GM19099 (cell line): ENCODE results near the gene NFATC1.

ENCODE experiments used
- POLR2A ChIP-seq: IDR thresholded peaks from 3 replicates; pipeline ENCODE4 v1.6.1; 2011; ENCODE audit warnings: low read depth; ENCODE audit not compliant: insufficient read length; ENCODE audit errors: extremely low read depth

Gene NFATC1

DNA sequence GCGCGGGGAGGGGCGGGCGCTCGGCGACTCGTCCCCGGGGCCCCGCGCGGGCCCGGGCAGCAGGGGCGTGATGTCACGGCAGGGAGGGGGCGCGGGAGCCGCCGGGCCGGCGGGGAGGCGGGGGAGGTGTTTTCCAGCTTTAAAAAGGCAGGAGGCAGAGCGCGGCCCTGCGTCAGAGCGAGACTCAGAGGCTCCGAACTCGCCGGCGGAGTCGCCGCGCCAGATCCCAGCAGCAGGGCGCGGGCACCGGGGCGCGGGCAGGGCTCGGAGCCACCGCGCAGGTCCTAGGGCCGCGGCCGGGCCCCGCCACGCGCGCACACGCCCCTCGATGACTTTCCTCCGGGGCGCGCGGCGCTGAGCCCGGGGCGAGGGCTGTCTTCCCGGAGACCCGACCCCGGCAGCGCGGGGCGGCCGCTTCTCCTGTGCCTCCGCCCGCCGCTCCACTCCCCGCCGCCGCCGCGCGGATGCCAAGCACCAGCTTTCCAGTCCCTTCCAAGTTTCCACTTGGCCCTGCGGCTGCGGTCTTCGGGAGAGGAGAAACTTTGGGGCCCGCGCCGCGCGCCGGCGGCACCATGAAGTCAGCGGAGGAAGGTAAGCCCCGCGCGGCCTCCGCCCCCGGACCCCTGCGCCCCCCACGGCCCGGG, at the start of gene NFATC1:
Gene NFATC1, plus strand, starts transcription at position 170 of the 644 bp plus-strand sequence. Its CDS starts 295 bp downstream, at position 465.
- TF ChIP-seq POLR2A = peak; percentile 61

DNA sequence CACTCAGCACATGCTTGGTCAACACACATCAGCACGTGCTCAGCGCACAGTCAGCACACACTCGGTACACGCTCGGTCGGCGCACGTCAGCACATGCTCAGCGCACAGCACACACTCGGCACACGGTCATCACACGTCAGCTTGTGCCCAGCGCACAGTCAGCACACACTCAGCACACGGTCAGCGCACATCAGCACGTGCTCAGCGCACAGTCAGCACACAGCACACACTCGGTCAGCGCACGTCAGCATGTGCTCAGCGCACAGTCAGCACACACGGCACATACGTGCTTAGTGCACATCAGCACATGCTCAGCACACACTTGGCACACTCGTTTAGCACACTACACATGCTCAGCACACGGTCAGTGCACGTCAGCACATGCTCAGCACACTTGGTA, 49.7 kb upstream of the NFATC1 start:
- no peak for TF ChIP-seq POLR2A

DNA sequence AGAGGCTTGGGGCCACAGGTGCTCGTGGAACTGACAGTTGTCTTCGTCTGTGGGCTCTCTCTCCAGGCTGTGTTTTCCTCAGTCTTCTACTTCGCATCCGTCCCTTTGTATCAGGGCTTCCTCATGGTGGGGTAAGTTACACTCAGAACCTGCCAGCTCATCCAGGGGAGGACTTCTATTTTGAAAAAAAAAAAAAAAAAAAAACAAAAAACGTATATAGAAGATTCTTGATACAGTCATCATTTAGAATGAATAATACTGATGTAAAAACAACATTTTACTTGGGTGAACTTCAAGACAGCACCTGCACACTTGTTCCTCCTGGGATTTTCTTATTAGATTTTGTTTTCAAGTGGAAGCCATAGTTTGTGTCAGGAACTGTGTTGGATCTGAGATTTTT, 47.7 kb upstream of the NFATC1 start:
- TF ChIP-seq POLR2A = no peak

DNA sequence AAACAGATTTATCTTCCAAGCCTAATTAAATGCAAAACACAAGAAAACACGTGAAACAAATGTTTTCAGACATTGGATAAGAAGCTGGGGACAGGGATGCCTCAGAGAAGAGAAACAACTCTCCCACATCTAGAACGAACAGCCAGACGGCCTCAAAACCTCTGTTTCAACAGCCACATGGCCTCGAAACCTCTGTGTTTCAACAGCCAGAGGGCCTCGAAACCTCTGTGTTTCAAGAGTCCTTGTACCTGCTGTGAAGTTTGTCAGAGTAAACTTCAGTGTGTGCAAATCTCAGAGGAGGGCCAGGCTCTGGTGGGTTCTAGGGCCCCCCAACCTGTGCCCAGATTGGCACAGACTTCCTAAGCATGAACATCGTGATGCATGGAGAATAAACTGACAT, 43.3 kb upstream of the NFATC1 start:
- TF ChIP-seq POLR2A = no peak

DNA sequence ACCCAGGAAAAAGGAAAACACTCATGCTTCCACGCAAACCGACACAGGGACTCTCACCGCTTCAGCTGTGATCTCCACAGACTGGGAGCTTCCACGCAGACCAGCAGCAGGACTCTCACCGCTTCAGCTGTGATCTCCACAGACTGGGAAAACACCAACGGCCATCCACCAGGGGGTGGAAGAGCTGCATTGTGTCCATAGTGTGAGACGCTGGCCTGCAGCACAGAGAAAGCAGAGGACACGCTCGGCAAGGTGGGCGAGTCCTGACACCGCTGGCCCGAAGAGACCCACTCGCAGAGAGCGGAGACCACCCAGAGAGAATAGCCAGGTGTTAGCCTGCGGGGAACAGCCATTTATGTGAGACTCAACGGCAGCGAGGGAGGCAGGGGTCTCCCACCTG, 42.5 kb upstream of the NFATC1 start:
- no peak for TF ChIP-seq POLR2A

DNA sequence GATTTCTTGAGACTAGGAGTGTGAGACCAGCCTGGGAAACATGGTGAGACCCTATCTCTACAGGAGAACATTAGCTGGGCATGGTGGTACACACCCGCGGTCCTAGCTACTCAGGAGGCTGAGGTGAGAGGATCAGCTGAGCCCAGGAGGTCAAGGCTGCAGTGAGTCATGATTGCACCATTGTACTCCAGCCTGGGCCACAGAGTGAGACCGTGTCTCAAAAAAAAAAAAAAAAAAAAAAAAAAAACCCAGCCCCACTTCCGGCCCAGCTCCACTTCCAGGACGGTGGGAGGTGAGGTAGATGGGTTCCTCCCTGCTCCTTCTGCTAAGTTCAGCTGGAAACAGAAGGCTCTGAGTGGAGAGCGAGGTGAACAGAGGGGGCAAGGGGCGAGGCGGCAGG, 41.4 kb upstream of the NFATC1 start:
- TF ChIP-seq POLR2A = no peak

DNA sequence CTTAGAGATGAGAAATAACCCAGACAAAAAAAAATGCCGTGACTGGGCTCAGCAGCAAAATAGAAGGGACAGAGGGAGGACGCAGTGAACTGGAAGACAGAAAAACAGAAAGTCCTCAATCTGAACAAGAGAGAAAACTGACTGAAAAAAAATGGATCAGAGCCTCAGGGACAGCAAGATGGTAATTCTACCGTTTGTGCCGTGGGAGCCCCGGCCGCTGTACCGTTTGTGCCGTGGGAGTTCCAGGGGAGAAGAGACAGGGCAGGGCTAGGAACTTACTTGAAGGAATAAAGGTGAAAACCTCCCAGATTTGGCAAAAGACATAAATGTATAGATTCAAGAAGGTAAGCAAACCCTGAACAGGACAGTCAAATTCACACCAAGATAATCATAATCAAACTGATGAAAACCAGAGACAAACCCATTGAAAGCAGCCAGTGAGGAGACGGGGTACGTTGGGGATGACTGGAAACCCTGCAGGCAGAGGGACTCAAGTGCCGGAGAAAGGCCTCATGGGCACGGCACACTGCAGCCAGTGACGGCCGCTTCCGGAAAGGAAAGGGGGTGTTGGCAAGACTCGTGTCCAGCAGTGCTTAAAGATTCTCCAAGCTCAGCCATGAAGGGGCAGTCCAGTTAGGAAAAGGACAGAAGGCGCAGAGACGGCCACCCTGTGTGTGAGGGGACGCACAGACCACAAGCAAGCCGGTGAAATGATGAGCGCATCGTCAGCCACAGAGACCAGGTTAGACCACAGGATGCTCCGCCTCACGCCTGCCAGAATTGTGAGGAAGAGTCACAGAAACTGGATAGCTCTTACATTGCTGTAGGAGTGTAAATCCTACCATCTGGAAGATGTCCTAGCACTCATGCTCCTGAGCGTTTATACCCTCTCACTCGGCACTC, 40.0 kb upstream of the NFATC1 start:
- no peak for TF ChIP-seq POLR2A

DNA sequence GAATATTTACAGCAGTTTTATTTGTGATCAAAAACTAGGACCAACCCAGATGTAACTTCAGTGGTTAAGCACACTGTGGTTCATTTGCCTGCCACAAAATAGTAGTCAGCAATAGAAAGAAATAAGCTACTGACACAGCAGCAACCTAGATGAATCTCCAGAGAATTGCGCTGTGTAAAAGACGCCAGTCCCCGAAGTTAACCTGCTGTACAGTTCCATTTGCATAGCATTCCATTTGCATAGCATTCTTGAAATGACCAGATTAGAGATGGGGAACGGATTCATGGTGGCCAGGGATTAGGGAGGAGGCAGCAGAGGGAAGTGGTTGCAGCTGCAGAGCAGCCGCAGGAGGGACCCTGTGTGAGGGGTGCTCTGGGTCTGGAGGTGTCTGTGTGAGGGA, 39.3 kb upstream of the NFATC1 start:
- TF ChIP-seq POLR2A = no peak

DNA sequence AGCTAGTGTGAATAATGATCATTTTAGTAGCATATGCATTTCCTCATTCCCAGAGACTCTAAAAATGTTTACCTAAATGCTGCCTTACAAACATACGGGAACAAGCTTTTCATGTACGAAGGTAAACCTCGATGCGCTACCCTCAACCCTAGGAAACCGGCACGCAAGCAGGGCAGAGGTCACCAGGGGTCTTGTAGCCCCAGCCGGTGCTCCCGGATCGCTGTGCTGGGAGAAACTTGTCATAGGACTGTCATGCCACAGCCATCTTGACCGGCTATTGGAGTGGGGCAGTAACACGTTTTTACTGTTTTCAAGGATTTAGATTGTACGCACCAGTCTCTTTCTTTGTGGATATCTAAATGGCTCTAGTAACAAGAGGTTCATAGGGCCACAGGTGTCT, 34.8 kb upstream of the NFATC1 start:
- TF ChIP-seq POLR2A = no peak

DNA sequence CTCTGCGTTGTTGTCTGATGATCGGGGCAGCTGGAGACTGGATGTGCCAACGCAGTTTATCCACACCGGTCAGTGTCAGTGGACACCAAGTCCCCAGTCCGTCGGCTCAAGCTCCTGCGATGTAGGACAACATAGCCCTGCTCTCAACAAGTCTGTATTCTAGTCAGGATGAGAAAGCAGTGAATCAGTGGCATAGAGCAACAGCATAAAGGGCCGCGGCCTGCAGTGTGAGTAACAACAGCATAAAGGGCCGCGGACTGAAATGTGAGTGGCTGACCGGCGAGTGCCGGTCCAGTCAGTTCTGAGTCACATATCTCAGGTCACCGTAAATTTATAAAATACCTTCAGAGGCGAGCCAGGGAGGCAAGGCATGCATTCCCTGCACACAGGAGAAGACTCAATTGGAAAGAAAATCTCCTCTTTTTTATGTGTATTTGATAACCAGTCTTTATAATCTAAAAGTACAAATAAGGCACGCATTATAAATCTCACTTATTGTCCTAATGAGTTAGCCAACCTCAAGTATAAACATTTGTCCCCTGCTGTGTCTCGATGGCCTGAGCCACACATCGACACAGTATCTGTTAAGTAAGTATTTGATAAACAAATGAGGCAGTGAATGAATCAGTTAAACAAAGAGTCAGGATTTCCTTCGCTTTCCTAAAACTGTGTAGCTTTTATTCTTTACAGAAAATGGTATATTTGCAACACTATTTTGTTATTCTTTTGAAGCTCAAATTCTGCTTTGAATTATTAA, 33.8 kb upstream of the NFATC1 start:
- no peak for TF ChIP-seq POLR2A

DNA sequence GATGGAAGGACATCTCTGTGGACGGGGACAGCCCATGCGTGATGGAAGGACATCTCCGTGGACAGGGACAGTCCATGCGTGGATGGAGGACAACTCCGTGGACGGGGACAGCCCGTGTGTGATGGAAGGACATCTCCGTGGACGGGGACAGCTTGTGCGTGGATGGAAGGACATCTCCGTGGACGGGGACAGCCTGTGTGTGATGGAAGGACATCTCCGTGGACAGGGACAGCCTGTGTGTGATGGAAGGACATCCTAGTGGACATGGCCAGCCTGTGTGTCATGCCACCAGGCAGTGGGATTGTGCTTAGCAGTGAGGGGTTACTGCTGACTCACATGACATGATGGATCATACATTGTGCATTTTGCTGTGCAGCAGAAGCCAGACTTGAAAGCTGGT, 30.0 kb upstream of the NFATC1 start:
- no peak for TF ChIP-seq POLR2A

DNA sequence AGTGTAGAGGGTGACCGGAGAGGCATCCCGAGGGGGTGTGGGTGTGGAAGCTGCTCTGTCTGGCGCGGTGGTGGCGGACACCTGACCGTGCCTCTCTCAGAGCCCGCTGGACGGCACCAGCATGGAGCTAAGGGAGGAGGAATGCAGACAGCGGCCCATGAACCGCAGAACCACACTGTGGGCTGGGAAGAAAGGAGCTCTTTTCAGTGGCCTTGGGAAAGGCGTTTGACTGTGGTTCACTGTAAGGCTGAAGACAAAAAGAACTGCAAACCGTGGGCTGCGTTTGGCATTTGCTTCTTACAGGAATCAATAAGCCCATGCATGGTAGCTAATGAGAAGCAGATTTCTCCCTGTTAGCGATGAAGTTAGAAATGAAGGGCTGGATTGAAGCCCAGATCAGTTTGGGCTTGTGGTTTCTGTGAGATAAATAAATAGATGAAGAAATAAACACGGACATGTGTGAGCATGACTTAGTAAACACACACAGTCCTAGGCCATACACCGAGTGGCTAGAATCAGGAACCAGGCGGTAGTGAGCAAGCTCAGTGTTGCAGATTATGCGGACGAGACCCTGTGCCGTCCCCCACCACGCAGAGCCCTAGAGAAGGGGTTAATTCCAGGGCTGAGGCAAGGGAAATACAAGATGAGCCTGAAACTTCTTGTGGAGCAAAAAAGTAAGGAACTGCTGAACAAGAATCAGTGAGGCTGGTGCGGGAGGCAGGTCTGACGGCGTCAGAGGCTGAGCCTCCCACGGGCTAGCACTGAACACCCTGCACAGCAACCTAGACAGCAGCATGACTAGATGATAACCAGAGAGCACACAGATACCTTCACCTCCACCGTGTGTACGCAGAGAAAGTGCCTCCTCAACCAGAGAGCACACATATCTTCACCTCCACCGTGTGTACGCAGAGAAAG, 29.3 kb upstream of the NFATC1 start:
- TF ChIP-seq POLR2A = no peak

DNA sequence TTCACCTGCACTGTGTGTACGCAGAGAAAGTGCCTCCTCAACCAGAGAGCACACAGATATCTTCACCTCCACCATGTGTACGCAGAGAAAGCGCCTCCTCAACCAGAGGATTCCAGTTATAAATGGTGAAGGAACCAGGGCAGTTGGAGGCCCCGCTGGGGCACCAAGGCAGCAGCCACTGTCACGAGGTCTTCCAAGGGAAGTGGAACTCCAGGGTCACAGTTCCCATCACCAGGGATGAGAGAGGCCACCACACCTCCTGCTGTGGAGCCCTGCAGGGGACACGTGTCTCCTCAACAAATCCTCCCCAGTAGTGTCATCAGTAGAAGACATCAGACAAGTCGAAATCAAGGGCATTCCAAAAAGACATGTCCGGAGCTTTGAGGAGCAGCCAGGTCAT, 28.2 kb upstream of the NFATC1 start:
- no peak for TF ChIP-seq POLR2A

DNA sequence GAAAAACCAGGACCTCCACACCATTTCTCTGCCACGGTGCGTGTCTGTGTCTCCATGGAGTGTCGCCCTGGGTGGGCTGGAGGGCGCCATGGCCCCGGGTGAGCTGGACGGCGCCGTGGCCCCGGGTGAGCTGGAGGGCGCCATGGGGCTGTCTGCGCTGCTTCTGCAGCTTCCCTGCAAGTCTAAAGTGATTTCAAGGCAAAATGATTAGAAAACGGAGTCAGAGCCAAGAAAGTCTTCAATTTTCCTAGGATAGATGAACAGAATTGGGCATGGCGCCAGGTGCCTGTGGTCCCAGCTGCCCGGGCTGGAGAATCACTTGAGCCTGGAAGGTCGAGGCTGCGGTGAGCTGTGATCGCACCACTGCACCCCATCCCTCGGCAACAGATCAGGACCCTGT, 27.7 kb upstream of the NFATC1 start:
- TF ChIP-seq POLR2A = no peak

DNA sequence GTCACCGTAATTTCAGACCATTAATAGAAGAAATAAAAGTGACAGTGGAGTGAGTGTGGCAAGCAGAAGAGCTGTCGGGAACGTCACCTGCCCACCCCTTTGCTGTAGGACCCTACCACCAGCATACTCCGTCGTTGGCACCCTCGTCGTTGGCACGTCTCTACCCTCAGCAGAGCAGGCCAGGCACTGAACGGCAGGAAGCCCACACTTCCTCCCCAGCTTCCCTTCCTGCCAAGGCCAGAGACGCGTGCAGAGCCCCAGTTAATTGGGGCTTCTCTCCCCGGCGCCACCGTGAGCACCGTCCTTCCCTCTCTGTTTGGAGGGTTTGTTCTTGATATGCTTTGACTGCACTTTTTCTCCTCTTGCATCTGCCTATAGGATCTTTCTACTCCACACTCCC, 27.0 kb upstream of the NFATC1 start:
- no peak for TF ChIP-seq POLR2A

DNA sequence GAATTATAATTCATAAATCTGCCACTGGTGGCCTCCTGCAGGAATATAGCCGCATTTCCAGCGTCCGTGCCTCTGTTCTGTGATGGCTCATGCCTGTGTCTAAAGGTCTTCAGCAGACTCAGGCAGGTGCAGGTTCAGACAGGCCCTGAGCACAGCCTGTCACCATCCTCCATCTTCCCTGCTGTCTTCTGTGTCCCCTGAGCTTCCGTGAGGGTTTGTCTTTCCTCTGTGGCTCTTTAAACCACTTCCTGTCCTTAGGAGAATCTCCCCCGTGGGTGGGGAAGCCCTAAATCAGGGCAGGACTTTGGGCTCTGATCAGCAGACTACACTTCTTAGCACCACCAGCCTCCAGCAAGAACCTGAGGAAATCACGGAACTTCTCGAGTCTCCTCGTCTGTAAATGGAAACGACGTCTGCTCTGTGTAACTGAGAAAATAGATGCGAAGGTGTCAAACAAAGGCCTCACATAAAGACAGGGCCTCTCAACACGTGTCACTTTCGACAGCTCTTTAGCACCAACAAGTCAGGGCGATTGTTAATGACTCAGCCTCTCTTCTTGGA, 24.1 kb upstream of the NFATC1 start:
- TF ChIP-seq POLR2A = no peak
